A172 (cell line): ENCODE results near the gene DYSF. TPM values are rescaled to one million over a fixed set of nuclear protein-coding genes. Genes with fewer than 3 reads are reported as not detected.
A peak's percentile ranks its signal among the peaks of the same experiment; 100 is the strongest.

Source experiments
- DNase-seq: peaks from one replicate; pipeline ENCODE4 v3.0.0-alpha.2; 2015; ENCODE audit warnings: low spot score
- total RNA-seq: library from RNA; depleted of rRNA; stranded (reverse); fragments of >200 nt; shearing (Covaris generic); gene quantifications from 2 replicates; pipeline ENCODE4 v1.2.3, GENCODE V29; 2014

Gene DYSF
- total RNA-seq, 1 experiment from 2014 or later = 13.6 TPM

DNA sequence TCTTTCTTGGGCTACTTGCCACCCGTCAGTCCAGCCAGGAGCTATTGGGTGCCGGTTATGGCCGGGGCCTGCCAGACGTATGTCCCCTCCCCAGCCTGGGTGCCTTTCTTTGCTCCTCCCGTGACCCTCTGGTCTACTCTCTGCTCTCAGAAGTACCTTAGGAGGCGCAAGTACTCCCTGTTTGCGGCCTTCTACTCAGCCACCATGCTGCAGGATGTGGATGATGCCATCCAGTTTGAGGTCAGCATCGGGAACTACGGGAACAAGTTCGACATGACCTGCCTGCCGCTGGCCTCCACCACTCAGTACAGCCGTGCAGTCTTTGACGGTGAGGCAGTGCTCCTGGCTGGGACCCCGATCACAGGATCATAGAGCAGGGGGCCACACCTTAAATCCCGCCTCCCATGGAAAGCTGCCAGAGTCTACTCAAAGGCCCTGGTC lies 99.5 kb downstream of the DYSF start:
- DNase-seq = no peak

DNA sequence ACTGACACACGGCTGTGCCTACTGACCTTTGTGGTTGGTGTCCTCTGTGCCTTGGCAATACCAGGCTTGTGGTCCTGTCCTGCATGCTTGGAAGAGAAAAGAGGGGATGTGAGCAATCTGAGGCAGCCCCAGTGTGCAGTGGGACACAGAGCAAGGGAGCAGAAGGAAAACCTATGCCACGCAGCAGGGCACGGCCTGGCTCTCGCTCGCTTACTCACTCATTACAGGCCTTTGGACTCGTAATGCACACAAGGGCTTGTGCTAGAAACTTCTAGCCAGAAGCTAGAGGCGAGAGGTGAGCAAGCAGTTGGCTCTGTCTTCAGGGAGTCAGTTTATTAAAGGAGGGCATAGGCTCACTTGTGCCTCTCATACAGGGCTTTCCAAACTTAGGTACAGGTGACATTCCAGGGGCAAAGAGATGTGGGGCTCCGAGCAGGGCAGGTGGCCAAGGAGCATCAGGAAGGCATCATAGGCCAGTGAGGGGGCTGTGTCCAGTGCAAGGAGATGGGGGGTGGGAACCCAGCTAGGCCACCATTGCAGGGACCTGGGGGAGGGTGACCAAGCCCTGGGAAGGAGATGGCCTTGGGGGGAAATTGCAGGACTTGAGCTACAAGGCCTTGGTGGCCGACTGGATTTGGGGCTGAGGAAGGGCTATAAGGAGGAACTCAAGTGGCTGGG lies 100.8 kb downstream of the DYSF start:
- no peak for DNase-seq

DNA sequence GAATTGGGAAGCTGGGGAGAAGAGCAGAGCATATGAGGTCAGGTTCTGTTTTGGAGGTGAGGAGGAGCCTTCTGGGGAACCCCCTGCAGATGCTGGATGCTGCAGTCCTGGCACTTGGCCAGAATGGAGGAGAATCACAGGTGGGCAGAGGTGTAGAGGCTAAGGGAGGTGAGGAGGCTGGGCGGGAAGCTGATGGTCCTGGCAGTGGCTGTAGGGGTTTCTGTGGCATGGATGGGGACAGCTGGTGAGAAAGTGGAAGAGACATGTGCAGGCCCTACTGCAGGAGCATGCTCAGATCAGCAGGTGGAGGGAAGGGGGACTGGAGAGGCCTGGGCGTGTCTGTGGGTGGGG lies 101.3 kb downstream of the DYSF start:
- DNase-seq = no peak

DNA sequence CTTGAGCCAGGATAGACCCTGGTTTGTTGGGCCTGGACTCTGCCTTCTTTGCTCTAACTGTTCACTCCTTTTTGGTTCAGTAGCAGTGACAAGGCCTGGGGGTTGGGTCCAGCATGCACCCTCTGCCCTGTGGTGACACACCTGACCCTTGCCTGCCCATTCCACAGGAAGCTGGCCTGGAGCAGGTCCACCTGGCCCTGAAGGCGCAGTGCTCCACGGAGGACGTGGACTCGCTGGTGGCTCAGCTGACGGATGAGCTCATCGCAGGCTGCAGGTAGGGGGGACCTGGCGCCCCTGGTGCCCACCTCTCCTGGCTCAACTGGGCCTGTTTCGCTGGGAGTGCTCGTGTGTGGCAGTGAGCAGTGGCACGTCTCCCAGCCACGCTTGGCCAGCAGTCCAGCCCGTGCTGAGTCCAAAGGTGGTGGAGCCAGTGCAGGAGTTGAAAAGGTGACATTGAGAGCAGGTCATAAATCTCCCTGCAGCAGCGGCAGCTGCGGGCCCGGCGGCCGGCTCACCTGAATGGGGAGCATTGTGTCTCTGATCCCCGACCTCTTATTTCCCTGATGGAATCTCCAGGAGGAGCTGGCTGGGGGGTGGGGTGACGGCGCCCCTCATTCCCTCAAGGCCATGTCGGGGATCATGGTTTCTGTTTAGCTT lies 102.6 kb downstream of the DYSF start:
- DNase-seq = no peak

DNA sequence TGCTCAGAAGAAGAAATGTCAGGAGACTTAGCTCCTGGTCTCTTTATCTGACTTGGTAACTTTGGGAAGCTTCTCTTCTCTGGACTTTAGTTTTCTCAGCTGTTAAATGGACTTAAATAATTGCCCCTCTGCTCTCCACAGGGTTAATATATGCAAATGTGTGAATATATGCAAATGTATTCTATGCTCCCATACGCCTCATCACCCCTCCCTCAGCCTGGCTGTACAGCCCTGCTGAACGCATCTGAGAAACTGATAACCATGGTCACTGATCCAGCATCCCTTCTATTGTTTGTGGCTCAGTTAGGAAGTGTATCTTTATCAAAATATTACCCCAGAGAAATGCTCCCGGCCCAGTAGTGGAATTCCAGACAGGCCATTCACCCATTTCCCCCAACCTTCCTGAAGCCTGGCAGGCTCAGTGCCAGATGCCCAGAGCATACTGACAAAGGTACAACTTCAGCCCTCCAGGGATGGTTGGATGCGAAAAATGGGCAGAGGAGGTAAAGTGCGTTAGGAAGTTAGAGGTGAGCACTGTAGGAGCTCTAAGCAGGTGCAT lies 103.4 kb downstream of the DYSF start:
- no peak for DNase-seq

DNA sequence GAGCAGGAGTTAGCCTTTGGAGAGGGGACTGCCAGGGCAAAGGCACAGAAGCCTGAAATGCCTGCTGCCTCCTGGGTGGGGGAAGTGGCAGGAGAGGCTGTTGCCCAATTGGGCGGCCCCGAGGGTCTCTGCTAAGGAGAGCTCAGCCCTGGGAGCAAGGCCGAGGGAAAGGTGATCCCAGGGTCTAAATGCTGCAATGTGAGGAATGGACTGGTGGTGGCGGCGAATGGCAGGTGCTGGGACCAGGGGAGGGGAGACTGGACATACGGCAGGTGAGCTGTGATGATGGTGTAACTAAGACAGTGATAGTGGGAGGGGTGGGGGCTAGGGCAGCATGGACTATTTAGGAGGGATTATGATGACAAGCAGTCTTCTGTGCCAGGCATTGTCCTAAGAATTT lies 104.0 kb downstream of the DYSF start:
- DNase-seq = no peak

DNA sequence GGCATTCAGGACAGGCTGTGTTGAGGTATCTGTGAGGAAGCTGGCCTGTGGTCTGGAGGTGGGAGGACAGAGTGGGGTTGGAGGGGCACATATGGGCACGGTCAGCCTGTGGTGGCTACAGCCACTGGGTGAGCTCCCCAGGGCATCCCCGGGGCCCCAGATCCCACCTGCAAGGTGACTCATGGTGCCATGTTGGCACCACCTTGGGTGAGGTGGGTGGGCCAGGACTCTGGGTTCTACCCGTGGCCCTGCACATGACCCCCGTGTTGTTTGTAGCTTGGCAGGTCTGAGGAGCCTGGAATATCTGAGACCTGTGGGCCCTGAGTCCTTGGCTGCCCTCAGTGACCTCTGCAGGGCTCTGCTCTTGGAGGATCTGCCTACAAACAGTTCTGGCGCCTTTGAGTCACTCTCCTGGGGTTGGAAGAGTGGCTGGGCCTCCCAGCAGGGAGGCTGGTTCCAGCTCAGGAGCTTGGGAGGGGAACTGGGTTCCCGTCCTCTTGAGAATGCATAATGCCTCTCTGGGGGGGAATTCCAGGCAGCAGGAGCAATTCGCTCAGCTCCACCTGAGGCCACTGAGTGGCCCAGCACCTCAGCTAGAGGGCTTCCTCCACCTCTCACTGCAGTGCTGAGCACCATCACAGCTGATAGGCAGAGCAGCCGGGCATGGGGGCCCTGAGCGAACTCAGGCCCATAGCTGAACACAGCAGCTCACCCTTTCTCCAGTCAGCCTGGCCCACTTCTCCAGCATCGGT lies 105.1 kb downstream of the DYSF start:
- DNase-seq = peak; percentile 85

DNA sequence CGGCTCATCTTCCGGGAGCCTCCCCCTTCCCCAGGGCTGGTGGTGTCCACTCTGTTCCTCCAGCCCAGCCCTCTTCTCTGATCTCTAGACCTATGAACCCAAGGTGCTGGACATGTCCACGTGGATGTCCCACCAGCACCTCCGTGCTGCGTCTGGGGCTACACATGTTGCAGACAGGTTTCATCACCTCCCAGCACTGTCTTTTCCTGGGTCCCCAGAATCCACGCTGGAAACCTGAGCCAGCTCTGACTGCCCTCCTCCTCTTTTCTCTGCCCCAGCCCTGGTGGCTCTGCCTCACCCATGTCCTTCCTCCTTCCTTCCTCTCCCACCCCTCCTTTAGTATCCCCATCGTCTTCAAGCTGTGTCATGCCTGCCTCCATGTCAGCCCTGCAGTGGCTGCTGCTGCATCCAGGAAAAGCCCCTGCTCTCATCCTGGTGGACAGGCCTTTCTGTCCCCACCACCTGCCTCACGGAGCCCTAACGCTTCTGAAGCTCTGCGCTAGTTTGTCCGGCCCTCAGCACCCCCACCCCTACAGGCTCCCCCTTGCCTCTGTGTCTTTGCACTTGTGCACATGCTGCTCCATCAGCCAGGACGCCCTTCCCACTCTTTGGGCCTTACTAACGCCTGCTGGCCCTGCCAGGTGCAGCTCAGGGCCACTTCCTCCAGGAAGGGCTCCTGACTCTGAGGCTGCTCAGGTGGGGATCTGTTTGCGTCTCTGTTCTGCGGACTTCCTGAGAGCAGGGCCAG lies 105.9 kb downstream of the DYSF start:
- no peak for DNase-seq

DNA sequence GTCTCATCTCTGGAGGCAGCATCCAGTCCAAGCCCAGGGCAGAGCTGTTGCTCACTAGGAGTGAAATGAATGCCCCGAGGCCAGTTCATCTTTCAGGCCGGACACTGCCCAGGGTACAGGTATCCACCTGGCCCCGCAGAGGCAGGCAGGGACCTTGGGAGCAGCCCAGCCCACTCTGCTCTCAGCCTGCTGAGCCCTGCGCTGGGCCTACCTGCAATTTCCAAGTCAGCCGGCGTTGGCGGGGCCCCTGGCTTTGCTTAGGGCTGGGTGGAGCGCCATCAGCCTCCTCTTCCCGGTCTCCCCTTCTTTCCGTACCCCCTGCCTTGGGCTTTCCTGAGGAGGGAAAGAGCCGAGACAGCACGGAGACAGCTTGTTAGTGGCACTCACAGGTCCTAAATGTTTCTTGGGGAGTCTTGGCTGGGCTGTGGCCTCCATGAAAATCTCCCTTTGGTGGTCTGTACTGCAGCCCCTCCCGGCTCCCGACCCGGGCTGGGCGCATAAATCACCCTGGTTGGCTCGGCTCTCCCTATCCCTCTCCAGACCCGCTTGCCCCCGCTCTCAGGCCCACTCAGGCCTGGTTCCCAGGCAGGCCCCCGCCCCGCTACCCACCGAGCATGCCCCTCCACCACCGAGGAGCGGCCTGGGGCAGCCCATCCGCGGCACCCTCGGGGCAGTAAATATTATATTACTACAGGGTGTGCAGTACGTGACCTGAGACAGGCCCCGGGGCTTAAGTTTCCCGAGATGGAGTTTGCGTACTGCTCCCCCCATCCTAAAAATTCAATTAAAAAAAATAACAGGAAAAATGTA lies 106.7 kb downstream of the DYSF start:
- DNase-seq = no peak

DNA sequence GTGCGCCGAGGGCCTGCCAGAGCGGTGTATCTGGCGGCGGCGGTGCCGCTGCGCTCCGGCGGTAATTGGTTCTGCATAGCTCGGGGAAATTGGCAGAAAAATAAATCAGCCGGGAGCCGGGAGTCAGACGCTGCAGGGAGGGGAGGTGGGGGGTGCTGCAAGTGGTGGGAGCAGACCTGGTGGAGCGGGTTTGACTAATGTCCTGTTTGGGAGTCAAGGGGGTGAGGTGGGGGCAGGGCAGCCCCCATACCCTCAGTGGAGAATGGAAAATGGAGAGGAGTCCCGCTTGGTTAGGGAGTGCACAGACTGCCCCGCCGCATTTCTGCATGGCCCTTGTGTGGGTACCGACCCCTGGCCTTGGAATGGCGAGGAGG lies 107.3 kb downstream of the DYSF start:
- no peak for DNase-seq

DNA sequence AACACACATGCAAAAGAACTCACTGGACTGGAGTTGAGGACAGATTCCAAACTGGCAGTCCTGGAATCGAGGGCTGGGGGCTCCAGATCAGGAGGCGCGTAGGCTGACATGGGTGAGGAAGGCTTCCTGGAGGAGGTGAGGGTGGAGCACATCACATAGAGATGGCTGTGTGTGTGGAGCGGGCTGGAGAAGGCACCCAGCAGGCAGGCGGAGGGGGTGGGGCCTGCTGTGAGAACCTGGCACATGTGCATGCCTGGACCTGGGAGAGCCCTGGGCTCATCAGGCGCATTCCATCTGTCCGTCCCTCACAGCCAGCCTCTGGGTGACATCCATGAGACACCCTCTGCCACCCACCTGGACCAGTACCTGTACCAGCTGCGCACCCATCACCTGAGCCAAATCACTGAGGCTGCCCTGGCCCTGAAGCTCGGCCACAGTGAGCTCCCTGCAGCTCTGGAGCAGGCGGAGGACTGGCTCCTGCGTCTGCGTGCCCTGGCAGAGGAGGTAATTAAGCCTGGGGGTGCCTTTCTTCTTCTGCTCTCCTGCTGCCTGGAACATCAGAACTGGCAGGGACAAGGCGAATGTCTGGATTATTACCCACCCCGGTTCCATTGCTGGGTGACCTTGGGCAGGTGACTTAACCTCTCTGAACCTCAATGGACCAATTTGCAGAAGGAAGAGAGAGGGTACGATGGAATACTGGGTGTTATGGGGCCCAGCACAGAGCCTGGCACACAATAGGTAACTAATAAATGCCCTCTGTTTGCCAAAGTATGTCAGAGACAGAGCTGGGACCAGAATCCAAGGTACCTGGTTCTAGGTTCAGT lies 108.3 kb downstream of the DYSF start:
- no peak for DNase-seq

DNA sequence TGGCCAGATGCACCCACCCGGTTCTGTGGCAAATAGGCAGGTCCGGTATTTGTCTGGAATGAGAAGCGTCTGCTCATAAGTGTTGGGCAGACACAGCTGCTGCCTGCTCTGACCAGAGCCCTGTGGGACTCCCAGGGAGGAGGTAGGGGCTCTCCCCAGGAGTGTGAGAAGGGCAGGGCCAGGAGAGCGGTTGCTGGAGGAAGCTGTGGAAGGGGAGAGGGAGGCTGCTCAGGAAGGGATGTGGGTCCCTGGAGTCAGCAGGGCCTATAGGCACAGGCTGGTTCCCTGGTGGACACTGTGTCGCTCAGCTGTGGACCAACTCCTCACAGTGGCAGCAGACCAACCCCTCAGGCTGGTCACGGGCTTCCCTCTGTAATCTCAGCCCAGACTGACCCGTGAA lies 109.2 kb downstream of the DYSF start:
- no peak for DNase-seq

DNA sequence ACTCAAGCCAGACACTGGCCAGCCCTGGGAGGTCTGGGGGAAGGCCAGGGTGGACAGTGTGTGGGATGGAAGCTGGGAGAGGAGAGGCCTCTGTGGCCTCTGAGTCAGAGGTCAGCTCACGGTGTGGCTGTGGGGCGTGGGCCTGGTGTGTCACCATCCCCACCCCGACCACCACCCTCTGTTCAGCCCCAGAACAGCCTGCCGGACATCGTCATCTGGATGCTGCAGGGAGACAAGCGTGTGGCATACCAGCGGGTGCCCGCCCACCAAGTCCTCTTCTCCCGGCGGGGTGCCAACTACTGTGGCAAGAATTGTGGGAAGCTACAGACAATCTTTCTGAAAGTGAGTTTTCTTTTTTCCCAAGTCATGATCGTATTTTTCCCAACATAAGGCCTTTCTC lies 110.5 kb downstream of the DYSF start:
- DNase-seq = peak; percentile 56

DNA sequence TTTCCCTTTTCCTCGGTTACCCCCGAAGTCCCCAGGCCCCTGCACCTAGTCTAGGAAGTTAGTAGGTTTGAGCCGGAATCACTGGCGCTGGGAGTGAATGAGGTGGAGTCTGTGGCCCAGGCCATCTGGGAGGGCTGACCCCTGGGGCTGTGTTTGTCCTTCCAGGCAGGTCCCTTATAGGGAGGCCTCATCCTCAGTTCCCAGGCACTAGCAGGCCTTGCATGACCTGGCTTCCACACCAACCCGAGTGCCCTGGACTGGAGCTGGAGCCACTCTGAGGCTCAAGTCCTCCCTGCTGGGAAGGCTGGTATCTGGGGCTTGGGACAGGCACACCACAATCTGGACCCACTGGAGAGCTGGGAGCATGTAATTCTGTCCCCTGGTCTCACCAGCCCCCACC lies 111.0 kb downstream of the DYSF start:
- no peak for DNase-seq

DNA sequence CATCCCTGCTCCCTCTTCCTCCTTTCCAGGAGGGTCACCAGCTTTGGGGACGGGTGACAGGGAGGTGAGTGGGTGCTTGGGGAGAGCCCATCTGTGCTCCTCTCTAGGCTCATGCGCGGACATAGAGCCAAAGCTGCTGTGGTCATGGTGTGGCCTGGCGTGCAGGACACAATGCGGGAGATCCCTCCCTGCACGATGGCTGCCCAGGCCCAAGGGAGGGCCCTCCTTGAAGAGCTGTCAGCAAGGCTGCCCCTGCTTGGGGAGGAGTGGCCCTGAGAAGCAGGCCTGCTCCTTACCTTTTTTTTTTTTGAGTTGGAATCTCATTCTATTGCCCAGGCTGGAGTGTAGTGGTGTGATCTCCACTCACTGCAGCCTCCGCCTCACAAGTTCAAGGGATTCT lies 111.4 kb downstream of the DYSF start:
- DNase-seq = no peak

DNA sequence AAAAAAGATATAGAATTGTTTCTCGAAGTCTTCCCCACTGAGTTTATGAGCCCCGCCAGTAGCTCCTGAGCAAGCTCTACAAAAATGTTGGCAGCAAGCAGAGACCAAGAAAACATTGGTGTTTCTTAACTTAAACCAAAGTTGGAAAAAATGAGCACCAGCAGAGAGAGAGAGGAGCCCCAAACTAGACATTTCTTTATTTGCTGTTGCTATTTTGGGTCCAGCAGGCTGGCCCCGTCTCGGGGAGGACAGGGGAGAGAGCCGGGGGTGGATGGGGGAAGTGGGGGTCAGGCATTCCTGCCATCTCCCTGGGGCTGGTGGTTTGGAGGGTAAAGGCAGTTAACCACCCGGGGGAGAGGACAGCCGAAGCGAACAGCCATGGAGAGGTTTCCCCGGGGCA lies 113.0 kb downstream of the DYSF start:
- DNase-seq = no peak

DNA sequence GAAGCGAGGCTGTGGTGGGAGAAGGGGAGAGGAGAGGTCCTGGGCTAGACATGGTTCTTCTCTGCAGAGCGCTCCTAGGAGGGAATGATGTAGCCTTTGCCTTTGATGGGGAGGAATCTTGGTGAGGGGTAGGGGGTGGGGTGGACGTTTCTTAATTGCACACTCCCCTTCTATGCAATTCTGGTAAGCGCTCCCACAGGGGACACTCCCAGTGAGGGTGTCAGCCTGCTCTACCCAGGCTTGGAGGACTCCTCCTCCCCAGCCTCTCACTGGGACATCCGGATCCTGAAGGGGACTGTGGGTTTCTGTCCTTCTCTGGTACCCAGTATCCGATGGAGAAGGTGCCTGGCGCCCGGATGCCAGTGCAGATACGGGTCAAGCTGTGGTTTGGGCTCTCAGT lies 114.3 kb downstream of the DYSF start:
- no peak for DNase-seq

DNA sequence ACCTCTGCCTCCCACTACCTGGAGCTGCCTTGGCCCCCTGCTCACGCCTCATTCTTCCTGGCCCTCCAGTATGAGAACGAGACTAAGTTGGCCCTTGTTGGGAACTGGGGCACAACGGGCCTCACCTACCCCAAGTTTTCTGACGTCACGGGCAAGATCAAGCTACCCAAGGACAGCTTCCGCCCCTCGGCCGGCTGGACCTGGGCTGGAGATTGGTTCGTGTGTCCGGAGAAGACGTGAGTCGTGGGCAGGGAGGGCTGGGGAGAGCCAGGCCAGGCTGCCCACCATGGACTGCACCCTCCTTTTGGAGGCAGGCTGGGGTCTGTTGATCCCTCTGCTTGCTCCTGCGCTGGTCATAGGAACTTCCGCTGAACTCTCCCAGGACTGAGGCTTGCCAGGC lies 114.7 kb downstream of the DYSF start:
- DNase-seq = no peak

DNA sequence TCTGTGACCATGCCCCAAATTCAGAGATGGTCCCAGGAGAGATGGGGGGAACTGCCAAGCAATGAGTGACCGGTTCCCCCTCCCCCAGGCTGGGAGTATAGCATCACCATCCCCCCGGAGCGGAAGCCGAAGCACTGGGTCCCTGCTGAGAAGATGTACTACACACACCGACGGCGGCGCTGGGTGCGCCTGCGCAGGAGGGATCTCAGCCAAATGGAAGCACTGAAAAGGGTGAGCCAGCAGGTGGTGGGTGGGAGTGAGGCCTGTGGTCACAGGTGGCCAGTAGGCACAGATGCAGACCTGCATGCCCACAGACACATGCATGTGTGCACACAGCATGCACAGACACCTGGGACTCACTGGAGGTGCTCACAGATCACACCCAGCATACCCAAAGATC lies 117.2 kb downstream of the DYSF start:
- DNase-seq = no peak

DNA sequence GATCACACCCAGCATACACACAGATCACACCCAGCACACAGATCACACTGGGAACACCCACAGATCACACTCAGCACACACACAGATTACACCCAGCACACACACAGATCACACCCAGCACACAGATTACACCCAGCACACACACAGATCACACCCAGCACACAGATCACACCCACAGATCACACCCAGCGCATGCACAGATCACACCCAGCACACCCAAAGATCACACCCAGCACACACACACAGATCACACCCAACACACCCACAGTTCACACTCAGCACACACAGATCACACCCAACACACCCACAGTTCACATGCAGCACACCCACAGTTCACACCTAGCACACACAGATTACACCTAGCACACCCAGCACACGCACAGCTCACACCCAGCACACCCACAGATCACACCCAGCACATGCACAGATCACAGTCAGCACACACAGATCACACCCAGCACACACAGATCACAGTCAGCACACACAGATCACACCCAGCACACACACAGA lies 117.6 kb downstream of the DYSF start:
- no peak for DNase-seq
